ENCODE data around the gene MECR. TPM values are rescaled to one million over a fixed set of nuclear protein-coding genes. Genes with fewer than 3 reads are reported as not detected.

MECR gene
- total RNA-seq, 2 donors from 2014 or later, result 12.9 to 21.8 TPM

GRCh38 chr1:29209173-29209572 is 21.6 kb downstream of the MECR start:
- intact Hi-C loops (cut with DNase I), result loop anchor here (5.0 kb wide), 1 partner anchor 422 kb away; no protein-coding TSS in a partner anchor
- DNase-seq, result no peak
- Histone ChIP-seq H3K4me3 (no peak overlapping the region), H3K9me3 (no peaks in the 10 kb centered on the region), H3K4me1 (no peaks in the 10 kb centered on the region), H3K9ac (ENCODE audit: low read depth in 2 of 2, low read length in 2 of 2) (no peak overlapping the region), H3K27ac (no peak overlapping the region), H3K27me3 (no peaks in the 10 kb centered on the region), H3K36me3 (no peaks in the 10 kb centered on the region)
- TF ChIP-seq CTCF (IDR thresholded peaks at IDR 0.05), result no peak

GRCh38 chr1:29208442-29208841 is 22.3 kb downstream of the MECR start:
- Histone ChIP-seq H3K27ac (no peak overlapping the region), H3K4me3 (no peak overlapping the region), H3K9me3 (no peaks in the 10 kb centered on the region), H3K9ac (ENCODE audit: low read depth in 2 of 2, low read length in 2 of 2) (no peak overlapping the region), H3K4me1 (no peaks in the 10 kb centered on the region), H3K36me3 (no peaks in the 10 kb centered on the region), H3K27me3 (no peaks in the 10 kb centered on the region)
- no peak for TF ChIP-seq CTCF (IDR thresholded peaks at IDR 0.05)
- intact Hi-C loops (cut with DNase I), result loop anchor here (5.0 kb wide), 1 partner anchor 421 kb away; no protein-coding TSS in a partner anchor
- DNase-seq, result no peak

GRCh38 chr1:29202584-29203340 is 28.0 kb downstream of the MECR start:
- Histone ChIP-seq H3K9ac (ENCODE audit: low read depth in 2 of 2, low read length in 2 of 2) (peak overlapping the region in 1 of 2 donors; percentile 48), H3K36me3 (no peaks in the 10 kb centered on the region)
- peak; percentile 96 for TF ChIP-seq CTCF (IDR thresholded peaks at IDR 0.05)

GRCh38 chr1:29202053-29202452 is 28.7 kb downstream of the MECR start:
- peak overlapping the region in 1 of 2 donors; percentile 48 for H3K9ac ChIP-seq (ENCODE audit: low read depth in 2 of 2, low read length in 2 of 2)
- H3K36me3 ChIP-seq, result no peaks in the 10 kb centered on the region
- no peak for TF ChIP-seq CTCF (IDR thresholded peaks at IDR 0.05)
- DNase-seq, result no peak
- no peaks in the 10 kb centered on the region for H3K27me3 ChIP-seq
- H3K4me3 ChIP-seq, result no peak overlapping the region
- intact Hi-C loops (cut with DNase I), result loop anchor here (2.0 to 5.0 kb wide), 3 partner anchors 80 to 319 kb away; partner anchors contain the start of gene TMEM200B
- peak overlapping the region; percentile 44 for H3K27ac ChIP-seq
- H3K4me1 ChIP-seq, result no peaks in the 10 kb centered on the region
- H3K9me3 ChIP-seq, result no peaks in the 10 kb centered on the region

More at GRCh38 chr1:29202584-29203340, 28.0 kb downstream of the MECR start:
- peak overlapping the region; percentile 44 for H3K27ac ChIP-seq
- no peak overlapping the region for H3K4me3 ChIP-seq
- intact Hi-C loops (cut with DNase I), result loop anchor here (2.0 to 5.0 kb wide), 3 partner anchors 80 to 320 kb away; partner anchors contain the start of gene TMEM200B
- no peaks in the 10 kb centered on the region for H3K9me3 ChIP-seq
- DNase-seq, result peak; percentile 99
- H3K4me1 ChIP-seq, result no peaks in the 10 kb centered on the region
- H3K27me3 ChIP-seq, result no peaks in the 10 kb centered on the region

GRCh38 chr1:29201595-29202051 is 29.1 kb downstream of the MECR start:
- H3K27ac ChIP-seq, result peak overlapping the region; percentile 44
- no peak for DNase-seq
- H3K4me3 ChIP-seq, result no peak overlapping the region
- no peaks in the 10 kb centered on the region for H3K36me3 ChIP-seq
- H3K4me1 ChIP-seq, result no peaks in the 10 kb centered on the region
- H3K27me3 ChIP-seq, result no peaks in the 10 kb centered on the region
- TF ChIP-seq CTCF (IDR thresholded peaks at IDR 0.05), result no peak
- H3K9ac ChIP-seq (ENCODE audit: low read depth in 2 of 2, low read length in 2 of 2), result peak overlapping the region in 1 of 2 donors; percentile 48
- H3K9me3 ChIP-seq, result no peaks in the 10 kb centered on the region
- intact Hi-C loops (cut with DNase I), result loop anchor here (2.0 to 5.0 kb wide), 3 partner anchors 79 to 319 kb away; partner anchors contain the start of gene TMEM200B

Measured in colonic mucosa (tissue), 4 donors.